ENCODE results near the gene PLK5.
"Not testable (repeated sequence)": the region's sequence is repeated elsewhere in the genome, so short reads cannot be mapped to it uniquely, and the experiment has no call there.

The PLK5 gene

DNA sequence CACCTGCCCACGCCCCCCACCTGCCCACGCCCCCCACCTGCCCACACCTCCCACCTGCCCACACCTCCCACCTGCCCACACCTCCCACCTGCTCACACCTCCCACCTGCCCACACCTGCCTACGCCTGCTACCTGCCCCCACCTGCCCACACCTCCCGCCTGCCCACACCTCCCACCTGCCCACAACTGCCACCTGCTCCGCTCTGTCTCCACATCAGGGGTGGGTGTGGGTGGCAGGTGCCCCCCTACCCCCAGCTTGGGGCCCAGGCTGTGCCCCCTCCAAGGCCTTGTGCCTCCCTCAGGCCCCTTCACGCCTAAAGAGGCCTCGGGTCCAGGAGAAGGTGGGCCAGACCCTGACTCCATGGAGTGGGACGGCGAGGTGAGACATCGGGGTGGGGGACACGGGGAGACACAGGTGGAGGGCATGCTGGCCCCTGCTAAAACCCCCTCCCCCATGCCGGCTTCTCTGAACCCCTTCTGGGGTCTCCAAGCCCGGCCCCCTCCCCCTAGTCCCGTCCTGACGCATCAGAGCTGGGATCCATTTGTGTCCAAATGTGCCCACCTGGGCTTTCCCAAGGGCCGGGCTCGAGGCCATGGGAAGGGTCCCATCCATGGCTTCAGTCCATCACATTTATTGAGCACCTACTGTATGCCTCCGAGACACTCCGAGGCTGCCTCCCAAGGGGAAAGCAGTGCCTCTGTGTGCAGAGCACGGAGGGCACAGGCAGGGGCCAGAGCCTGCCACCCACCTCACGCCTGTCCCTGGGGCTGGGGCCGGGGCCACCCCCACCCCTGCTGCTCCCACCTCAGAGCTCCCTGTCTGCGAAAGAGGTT, 4.9 kb downstream of the PLK5 start:
- Histone ChIP-seq H3K4me3 (ENCODE audit: low read length) (no peak overlapping the region), H3F3A (ENCODE audit: control insufficient read depth, insufficient read depth) (no peaks in the 10 kb centered on the region), H3K9me3 (ENCODE audit: control insufficient read depth, insufficient read depth, low read length) (no peaks in the 10 kb centered on the region), H4K20me1 (ENCODE audit: control insufficient read depth, insufficient read depth, low read depth, low read length) (no peaks in the 10 kb centered on the region), H3K27me3 (ENCODE audit: control insufficient read depth, low read length) (no peaks in the 10 kb centered on the region), H3K36me3 (ENCODE audit: control insufficient read depth, low read length) (no peaks in the 10 kb centered on the region), H3K4me1 (ENCODE audit: control insufficient read depth, low read length) (no peaks in the 10 kb centered on the region), H3K9me2 (replicated peaks; ENCODE audit: control insufficient read depth, low read length) (no peaks in the 10 kb centered on the region), H3K27ac (ENCODE audit: low read depth, low read length) (no peak overlapping the region), H3K4me2 (ENCODE audit: low read length) (no peak overlapping the region), H3K79me2 (ENCODE audit: control insufficient read depth, low read length) (no peaks in the 10 kb centered on the region)
- no peak for TF ChIP-seq EZH2phosphoT487 (IDR thresholded peaks at IDR 0.05; ENCODE audit: borderline replicate concordance, low read length)
- TF ChIP-seq, protein P1, sequence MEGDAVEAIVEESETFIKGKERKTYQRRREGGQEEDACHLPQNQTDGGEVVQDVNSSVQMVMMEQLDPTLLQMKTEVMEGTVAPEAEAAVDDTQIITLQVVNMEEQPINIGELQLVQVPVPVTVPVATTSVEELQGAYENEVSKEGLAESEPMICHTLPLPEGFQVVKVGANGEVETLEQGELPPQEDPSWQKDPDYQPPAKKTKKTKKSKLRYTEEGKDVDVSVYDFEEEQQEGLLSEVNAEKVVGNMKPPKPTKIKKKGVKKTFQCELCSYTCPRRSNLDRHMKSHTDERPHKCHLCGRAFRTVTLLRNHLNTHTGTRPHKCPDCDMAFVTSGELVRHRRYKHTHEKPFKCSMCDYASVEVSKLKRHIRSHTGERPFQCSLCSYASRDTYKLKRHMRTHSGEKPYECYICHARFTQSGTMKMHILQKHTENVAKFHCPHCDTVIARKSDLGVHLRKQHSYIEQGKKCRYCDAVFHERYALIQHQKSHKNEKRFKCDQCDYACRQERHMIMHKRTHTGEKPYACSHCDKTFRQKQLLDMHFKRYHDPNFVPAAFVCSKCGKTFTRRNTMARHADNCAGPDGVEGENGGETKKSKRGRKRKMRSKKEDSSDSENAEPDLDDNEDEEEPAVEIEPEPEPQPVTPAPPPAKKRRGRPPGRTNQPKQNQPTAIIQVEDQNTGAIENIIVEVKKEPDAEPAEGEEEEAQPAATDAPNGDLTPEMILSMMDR (IDR thresholded peaks at IDR 0.05; ENCODE audit: low read depth, low read length, poor library complexity, severe bottlenecking): no peak

DNA sequence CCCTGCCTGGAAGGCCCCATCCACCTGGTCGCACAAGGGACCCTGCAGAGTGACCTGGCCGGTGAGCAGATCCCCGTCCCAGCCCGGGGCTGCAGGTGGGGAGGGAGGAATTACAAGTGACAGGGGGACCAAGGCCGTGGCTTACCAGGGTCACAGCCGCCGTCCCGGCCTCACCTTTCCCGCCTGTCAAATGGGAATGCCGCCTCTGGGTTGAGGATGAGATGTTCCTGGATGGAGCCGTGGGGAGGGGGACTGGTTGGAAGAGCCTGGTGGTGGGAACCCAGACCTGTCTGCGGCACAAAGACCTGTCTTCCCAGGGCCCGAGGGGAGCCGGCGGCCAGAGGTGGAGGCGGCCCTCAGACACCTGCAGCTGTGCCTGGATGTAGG, 5.5 kb downstream of the PLK5 start:
- Histone ChIP-seq H3K9me3 (ENCODE audit: control insufficient read depth, insufficient read depth, low read length) (no peaks in the 10 kb centered on the region), H3K27ac (ENCODE audit: low read depth, low read length) (no peak overlapping the region), H3K79me2 (ENCODE audit: control insufficient read depth, low read length) (no peaks in the 10 kb centered on the region), H3K36me3 (ENCODE audit: control insufficient read depth, low read length) (no peaks in the 10 kb centered on the region), H3F3A (ENCODE audit: control insufficient read depth, insufficient read depth) (no peaks in the 10 kb centered on the region), H3K4me3 (ENCODE audit: low read length) (no peak overlapping the region), H4K20me1 (ENCODE audit: control insufficient read depth, insufficient read depth, low read depth, low read length) (no peaks in the 10 kb centered on the region), H3K4me2 (ENCODE audit: low read length) (no peak overlapping the region), H3K9me2 (replicated peaks; ENCODE audit: control insufficient read depth, low read length) (no peaks in the 10 kb centered on the region), H3K4me1 (ENCODE audit: control insufficient read depth, low read length) (no peaks in the 10 kb centered on the region), H3K27me3 (ENCODE audit: control insufficient read depth, low read length) (no peaks in the 10 kb centered on the region)
- no peak for TF ChIP-seq EZH2phosphoT487 (IDR thresholded peaks at IDR 0.05; ENCODE audit: borderline replicate concordance, low read length)
- TF ChIP-seq, protein P1 (IDR thresholded peaks at IDR 0.05; ENCODE audit: low read depth, low read length, poor library complexity, severe bottlenecking): no peak

DNA sequence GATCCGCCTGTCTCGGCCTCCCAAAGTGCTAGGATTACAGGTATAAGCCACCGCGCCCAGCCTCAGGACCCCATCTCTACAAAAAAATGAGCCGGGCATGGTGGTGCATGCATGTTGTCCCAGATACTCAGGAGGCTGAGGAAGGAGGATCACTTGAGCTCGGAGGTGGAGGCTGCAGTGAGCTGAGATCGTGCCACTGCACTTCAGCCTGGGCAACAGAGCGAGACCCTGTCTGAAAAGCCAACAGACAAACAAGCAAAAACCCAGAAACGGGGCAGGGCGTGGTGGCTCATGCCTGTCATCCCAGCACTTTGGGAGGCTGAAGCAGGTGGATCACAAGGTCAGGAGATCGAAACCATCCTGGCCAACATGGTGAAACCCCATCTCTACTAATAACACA, 7.0 kb downstream of the PLK5 start:
- H3K79me2 ChIP-seq (ENCODE audit: control insufficient read depth, low read length); H4K20me1 ChIP-seq (ENCODE audit: control insufficient read depth, insufficient read depth, low read depth, low read length); H3K9me3 ChIP-seq (ENCODE audit: control insufficient read depth, insufficient read depth, low read length); H3K4me3 ChIP-seq (ENCODE audit: low read length); H3K4me1 ChIP-seq (ENCODE audit: control insufficient read depth, low read length); H3K27me3 ChIP-seq (ENCODE audit: control insufficient read depth, low read length); H3F3A ChIP-seq (ENCODE audit: control insufficient read depth, insufficient read depth); H3K4me2 ChIP-seq (ENCODE audit: low read length); H3K36me3 ChIP-seq (ENCODE audit: control insufficient read depth, low read length); H3K9me2 ChIP-seq (replicated peaks; ENCODE audit: control insufficient read depth, low read length); H3K27ac ChIP-seq (ENCODE audit: low read depth, low read length): not testable (repeated sequence)

DNA sequence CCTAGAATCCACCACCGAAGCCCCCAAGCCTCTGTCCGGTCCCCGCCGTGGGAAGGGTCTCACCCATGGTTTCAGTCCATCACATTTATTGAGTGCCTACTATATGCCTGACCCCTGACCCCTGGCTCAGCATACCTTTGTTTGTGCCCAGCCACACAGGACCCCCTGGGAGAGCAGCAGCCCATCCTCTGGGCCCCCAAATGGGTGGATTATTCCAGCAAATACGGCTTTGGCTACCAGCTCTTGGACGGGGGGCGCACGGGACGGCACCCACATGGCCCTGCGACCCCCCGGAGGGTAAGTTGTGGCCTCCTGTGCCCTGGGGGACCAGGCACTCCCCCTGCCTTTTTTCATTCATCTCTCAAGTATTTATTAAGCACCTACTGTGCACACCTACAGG, 7.7 kb downstream of the PLK5 start:
- no peaks in the 10 kb centered on the region for H3K36me3 ChIP-seq (ENCODE audit: control insufficient read depth, low read length)
- H3F3A ChIP-seq (ENCODE audit: control insufficient read depth, insufficient read depth): no peaks in the 10 kb centered on the region
- H3K27me3 ChIP-seq (ENCODE audit: control insufficient read depth, low read length): no peaks in the 10 kb centered on the region
- H3K4me3 ChIP-seq (ENCODE audit: low read length): no peak overlapping the region
- no peaks in the 10 kb centered on the region for H3K9me3 ChIP-seq (ENCODE audit: control insufficient read depth, insufficient read depth, low read length)
- H4K20me1 ChIP-seq (ENCODE audit: control insufficient read depth, insufficient read depth, low read depth, low read length): no peaks in the 10 kb centered on the region
- TF ChIP-seq, protein P1 (IDR thresholded peaks at IDR 0.05; ENCODE audit: low read depth, low read length, poor library complexity, severe bottlenecking): no peak
- no peak for TF ChIP-seq EZH2phosphoT487 (IDR thresholded peaks at IDR 0.05; ENCODE audit: borderline replicate concordance, low read length)
- H3K4me2 ChIP-seq (ENCODE audit: low read length): no peak overlapping the region
- H3K4me1 ChIP-seq (ENCODE audit: control insufficient read depth, low read length): no peaks in the 10 kb centered on the region
- H3K27ac ChIP-seq (ENCODE audit: low read depth, low read length): no peak overlapping the region
- no peaks in the 10 kb centered on the region for H3K79me2 ChIP-seq (ENCODE audit: control insufficient read depth, low read length)
- no peaks in the 10 kb centered on the region for H3K9me2 ChIP-seq (replicated peaks; ENCODE audit: control insufficient read depth, low read length)

All from DOHH2 (cell line).